DMS 273 treated with DMSO at 0.1 percent for 48 hours (cell line): Measurements from ENCODE around the gene STAT5A.
A peak's percentile ranks its signal among the peaks of the same experiment; 100 is the strongest.
"Not testable (repeated sequence)": the region's sequence is repeated elsewhere in the genome, so short reads cannot be mapped to it uniquely, and the experiment has no call there.

ENCODE experiments used
- DNase-seq: peaks from one replicate; lab custom pipeline; 2025; lab: John Stamatoyannopoulos, UW

Gene STAT5A

GRCh38 chr17:42285346-42286050, 2.8 kb upstream of the STAT5A start:
- no peak for DNase-seq

- DNase-seq = peak; percentile 21
Measured at GRCh38 chr17:42286411-42287221, 1.7 kb upstream of the STAT5A start.

- no peak for DNase-seq
Measured at GRCh38 chr17:42287305-42287976, 857 bp upstream of the STAT5A start.

GRCh38 chr17:42288803-42289610, 709 bp downstream of the STAT5A start:
- no peak for DNase-seq

- no peak for DNase-seq
Measured at GRCh38 chr17:42289611-42290181, 1.4 kb downstream of the STAT5A start.

GRCh38 chr17:42290577-42290976, 2.3 kb downstream of the STAT5A start:
- no peak for DNase-seq

- no peak for DNase-seq
Measured at GRCh38 chr17:42291129-42291528, 2.8 kb downstream of the STAT5A start.

- no peak for DNase-seq
Measured at GRCh38 chr17:42294469-42295398, 6.4 kb downstream of the STAT5A start.

GRCh38 chr17:42296012-42296411, 7.7 kb downstream of the STAT5A start:
- DNase-seq = no peak

- not testable (repeated sequence) for DNase-seq
Measured at GRCh38 chr17:42297775-42298174, 9.5 kb downstream of the STAT5A start.

GRCh38 chr17:42299361-42299760, 11.1 kb downstream of the STAT5A start:
- not testable (repeated sequence) for DNase-seq

- DNase-seq = not testable (repeated sequence)
Measured at GRCh38 chr17:42299913-42300312, 11.6 kb downstream of the STAT5A start.

- DNase-seq = no peak
Measured at GRCh38 chr17:42301022-42301421, 12.7 kb downstream of the STAT5A start.

GRCh38 chr17:42303694-42304093, 15.4 kb downstream of the STAT5A start:
- DNase-seq = no peak

- no peak for DNase-seq
Measured at GRCh38 chr17:42304187-42305030, 16.1 kb downstream of the STAT5A start.

GRCh38 chr17:42305031-42305330, 16.7 kb downstream of the STAT5A start:
- not testable (repeated sequence) for DNase-seq

GRCh38 chr17:42305543-42306384, 17.5 kb downstream of the STAT5A start:
- DNase-seq = no peak

- no peak for DNase-seq
Measured at GRCh38 chr17:42306385-42306667, 18.0 kb downstream of the STAT5A start.

GRCh38 chr17:42307362-42307927, 19.1 kb downstream of the STAT5A start:
- no peak for DNase-seq
